Endodermal cell (in vitro differentiated cells): ENCODE data around the gene IGSF9B. TPM values are rescaled to one million over a fixed set of nuclear protein-coding genes. Genes with fewer than 3 reads are reported as not detected.

Source experiments
- DNase-seq: peaks from one replicate; pipeline ENCODE4 v3.0.0-alpha.2; 2017
- H3K27ac ChIP-seq: 2 replicates; pipeline ENCODE4 v1.5.1; 2013; ENCODE audit warnings: mild to moderate bottlenecking, low read depth, low read length, moderate library complexity
- H3K27me3 ChIP-seq: 2 replicates; pipeline ENCODE4 v1.6.1; 2013; ENCODE audit warnings: mild to moderate bottlenecking, low read length, moderate library complexity; ENCODE audit not compliant: insufficient read depth, control insufficient read depth, poor library complexity, severe bottlenecking
- H3K36me3 ChIP-seq: 2 replicates; pipeline ENCODE4 v1.7.0; 2013; ENCODE audit warnings: mild to moderate bottlenecking, low read length, moderate library complexity; ENCODE audit not compliant: control insufficient read depth, insufficient read depth
- H3K4me1 ChIP-seq: one replicate; pipeline ENCODE4 v1.7.0; 2013; ENCODE audit warnings: low read length; ENCODE audit not compliant: control insufficient read depth, insufficient read depth
- H3K4me3 ChIP-seq: 2 replicates; pipeline ENCODE4 v1.5.1; 2013; ENCODE audit warnings: mild to moderate bottlenecking, low read length, moderate library complexity
- H3K9ac ChIP-seq: 2 replicates; pipeline ENCODE4 v1.6.1; 2013; ENCODE audit warnings: mild to moderate bottlenecking, low read length, moderate library complexity; ENCODE audit not compliant: poor library complexity, severe bottlenecking; ENCODE audit errors: extremely low read depth
- H3K9me3 ChIP-seq: 2 replicates; pipeline ENCODE4 v1.6.1; 2013; ENCODE audit warnings: mild to moderate bottlenecking, low read length, moderate library complexity; ENCODE audit not compliant: control insufficient read depth
- H3K27ac Mint-ChIP-seq: 2 replicates; pipeline ENCODE4 v1.8.0; 2020; ENCODE audit warnings: mixed read lengths
- H3K27me3 Mint-ChIP-seq: 2 replicates; pipeline ENCODE4 v1.8.0; 2021; ENCODE audit warnings: mild to moderate bottlenecking, mixed read lengths; ENCODE audit not compliant: insufficient read depth
- H3K36me3 Mint-ChIP-seq: 2 replicates; pipeline ENCODE4 v1.8.0; 2020; ENCODE audit warnings: low read depth, mixed read lengths
- H3K4me1 Mint-ChIP-seq: 2 replicates; pipeline ENCODE4 v1.8.0; 2020; ENCODE audit warnings: mixed read lengths
- H3K4me3 Mint-ChIP-seq: 2 replicates; pipeline ENCODE4 v1.8.0; 2020; ENCODE audit warnings: mild to moderate bottlenecking, moderate library complexity, mixed read lengths
- H3K9me3 Mint-ChIP-seq: 2 replicates; pipeline ENCODE4 v1.8.0; 2020; ENCODE audit warnings: mild to moderate bottlenecking, mixed read lengths
- WGBS, 2 experiments: methylation state at CpG; one replicate each; pipeline versions ENCODE4 v1.1.5 to v1.1.7; 2013; ENCODE audit warnings: missing lambda C conversion rate in 2 of 2, mixed read lengths in 1 of 2; ENCODE audit not compliant: insufficient coverage in 1 of 2, insufficient read length in 1 of 2; 5-methylcytosine and 5-hydroxymethylcytosine counted together
- total RNA-seq, 2 donors: library from RNA; stranded (reverse); fragmentation: NEBNext Ultra II Directional in 1 of 2; extraction: Animal tissue kit (Norgen Biotek cat#: 25700) in 1 of 2; gene quantifications; 2 replicates in 1 of 2; 3 replicates in 1 of 2; pipeline ENCODE4 v1.2.1, GENCODE V29; 2021
- TF ChIP-seq, protein P1 (sequence below): fragments of 200-600 bp; sonication (generic); conservative IDR thresholded peaks from 2 replicates; pipeline ENCODE4 v1.5.0; 2021; ENCODE audit warnings: antibody characterized with exemption, mild to moderate bottlenecking

The IGSF9B gene
- total RNA-seq, 2 donors from 2014 or later = 14.1 to 23.0 TPM

DNA sequence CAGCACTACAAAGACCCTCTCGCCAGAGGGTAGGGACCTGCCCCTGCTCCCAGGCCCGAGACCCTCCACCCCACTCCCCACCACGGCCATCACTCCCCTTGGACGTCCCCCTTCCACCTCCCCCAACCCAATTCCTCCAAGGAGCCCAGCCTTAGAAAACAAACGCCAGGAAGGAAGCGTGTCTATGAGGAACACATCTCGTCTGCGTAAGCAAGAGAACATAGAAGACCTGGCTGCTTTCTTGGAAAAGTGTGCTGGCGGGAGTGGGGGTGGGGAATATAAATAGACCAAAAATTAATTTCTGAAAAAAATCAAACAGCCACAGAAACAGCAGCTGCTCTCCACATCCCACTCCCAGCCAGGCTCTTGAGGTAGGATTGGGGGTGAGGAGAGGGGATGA lies 23.9 kb upstream of the IGSF9B start:
- H3K27ac Mint-ChIP-seq = no peak overlapping the region
- Histone ChIP-seq H3K4me3 (no peak overlapping the region), H3K9me3 (no peaks in the 10 kb centered on the region), H3K27ac (no peak overlapping the region), H3K27me3 (no peaks in the 10 kb centered on the region), H3K4me1 (no peaks in the 10 kb centered on the region), H3K9ac (no peak overlapping the region), H3K36me3 (no peaks in the 10 kb centered on the region)
- DNase-seq = no peak
- no peak overlapping the region for H3K4me3 Mint-ChIP-seq
- H3K4me1 Mint-ChIP-seq = no peaks in the 10 kb centered on the region
- TF ChIP-seq, protein P1, sequence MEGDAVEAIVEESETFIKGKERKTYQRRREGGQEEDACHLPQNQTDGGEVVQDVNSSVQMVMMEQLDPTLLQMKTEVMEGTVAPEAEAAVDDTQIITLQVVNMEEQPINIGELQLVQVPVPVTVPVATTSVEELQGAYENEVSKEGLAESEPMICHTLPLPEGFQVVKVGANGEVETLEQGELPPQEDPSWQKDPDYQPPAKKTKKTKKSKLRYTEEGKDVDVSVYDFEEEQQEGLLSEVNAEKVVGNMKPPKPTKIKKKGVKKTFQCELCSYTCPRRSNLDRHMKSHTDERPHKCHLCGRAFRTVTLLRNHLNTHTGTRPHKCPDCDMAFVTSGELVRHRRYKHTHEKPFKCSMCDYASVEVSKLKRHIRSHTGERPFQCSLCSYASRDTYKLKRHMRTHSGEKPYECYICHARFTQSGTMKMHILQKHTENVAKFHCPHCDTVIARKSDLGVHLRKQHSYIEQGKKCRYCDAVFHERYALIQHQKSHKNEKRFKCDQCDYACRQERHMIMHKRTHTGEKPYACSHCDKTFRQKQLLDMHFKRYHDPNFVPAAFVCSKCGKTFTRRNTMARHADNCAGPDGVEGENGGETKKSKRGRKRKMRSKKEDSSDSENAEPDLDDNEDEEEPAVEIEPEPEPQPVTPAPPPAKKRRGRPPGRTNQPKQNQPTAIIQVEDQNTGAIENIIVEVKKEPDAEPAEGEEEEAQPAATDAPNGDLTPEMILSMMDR = no peak
- H3K27me3 Mint-ChIP-seq = peaks cover 8% of the 10 kb centered on the region
- WGBS, 2 experiments = 84% methylated on average over 8 of the region's 9 CpGs; no CpG with 5 or more reads in 1 of the 2 experiments
- H3K9me3 Mint-ChIP-seq = no peaks in the 10 kb centered on the region
- no peaks in the 10 kb centered on the region for H3K36me3 Mint-ChIP-seq

- DNase-seq = no peak
- Mint-ChIP-seq H3K9me3 (no peaks in the 10 kb centered on the region), H3K27me3 (peaks cover 11% of the 10 kb centered on the region), H3K4me3 (no peak overlapping the region), H3K36me3 (no peaks in the 10 kb centered on the region), H3K4me1 (no peaks in the 10 kb centered on the region), H3K27ac (no peak overlapping the region)
- H3K4me1 ChIP-seq = no peaks in the 10 kb centered on the region
- no peaks in the 10 kb centered on the region for H3K36me3 ChIP-seq
- TF ChIP-seq, protein P1 = no peak
- H3K9me3 ChIP-seq = no peaks in the 10 kb centered on the region
- 89 to 100% methylated on average over 1 to 2 of the region's 2 CpGs for WGBS, 2 experiments
- no peak overlapping the region for H3K4me3 ChIP-seq
- no peaks in the 10 kb centered on the region for H3K27me3 ChIP-seq
- H3K27ac ChIP-seq = no peak overlapping the region
- no peak overlapping the region for H3K9ac ChIP-seq
Measured at GRCh38 chr11:133978794-133979193, 22.0 kb upstream of the IGSF9B start.

- Histone ChIP-seq H3K4me1 (no peaks in the 10 kb centered on the region), H3K36me3 (no peaks in the 10 kb centered on the region), H3K27me3 (no peaks in the 10 kb centered on the region), H3K9me3 (no peaks in the 10 kb centered on the region), H3K9ac (no peak overlapping the region), H3K4me3 (no peak overlapping the region), H3K27ac (no peak overlapping the region)
- Mint-ChIP-seq H3K4me3 (no peak overlapping the region), H3K27me3 (peaks cover 11% of the 10 kb centered on the region), H3K36me3 (no peaks in the 10 kb centered on the region), H3K4me1 (no peaks in the 10 kb centered on the region), H3K27ac (no peak overlapping the region), H3K9me3 (no peaks in the 10 kb centered on the region)
- 92 to 96% methylated on average over 7 to 10 of the region's 10 CpGs for WGBS, 2 experiments
- no peak for DNase-seq
- TF ChIP-seq, protein P1 = no peak
Measured at GRCh38 chr11:133977067-133977677, 20.4 kb upstream of the IGSF9B start.
